Hepatocyte (in vitro differentiated cells): ENCODE data around the gene GOLGA8T. TPM values are rescaled to one million over a fixed set of nuclear protein-coding genes. Genes with fewer than 3 reads are reported as not detected.
"Not testable (repeated sequence)": the region's sequence is repeated elsewhere in the genome, so short reads cannot be mapped to it uniquely, and the experiment has no call there.

Source experiments
- DNase-seq: peaks from one replicate; pipeline ENCODE4 v3.0.0-alpha.2; 2016; ENCODE audit warnings: low spot score
- H2AFZ ChIP-seq: fragments of 200-600 bp; sonication (generic); 2 replicates; pipeline ENCODE4 v1.6.0; 2016; ENCODE audit warnings: antibody characterized with exemption, mild to moderate bottlenecking
- H3K27ac ChIP-seq: fragments of 200-600 bp; sonication (generic); 2 replicates; pipeline ENCODE4 v1.5.1; 2016; ENCODE audit warnings: mild to moderate bottlenecking
- H3K27me3 ChIP-seq: fragments of 200-600 bp; sonication (generic); 2 replicates; pipeline ENCODE4 v1.6.1; 2016
- H3K36me3 ChIP-seq: fragments of 200-600 bp; sonication (generic); replicated peaks from 2 replicates; pipeline ENCODE4 v1.5.1; 2016; ENCODE audit warnings: low read depth; ENCODE audit not compliant: insufficient read depth
- H3K4me1 ChIP-seq: fragments of 200-600 bp; sonication (generic); 2 replicates; pipeline ENCODE4 v1.5.1; 2016; ENCODE audit warnings: mild to moderate bottlenecking, moderate library complexity; ENCODE audit not compliant: insufficient read depth
- H3K4me2 ChIP-seq: fragments of 200-600 bp; sonication (generic); 2 replicates; pipeline ENCODE4 v1.6.0; 2016
- H3K4me3 ChIP-seq: fragments of 200-600 bp; sonication (generic); 2 replicates; pipeline ENCODE4 v1.5.1; 2016; ENCODE audit warnings: mild to moderate bottlenecking
- H3K79me2 ChIP-seq: fragments of 200-600 bp; sonication (generic); 2 replicates; pipeline ENCODE4 v1.6.0; 2017; ENCODE audit warnings: mild to moderate bottlenecking
- H3K9me2 ChIP-seq: fragments of 200-600 bp; sonication (generic); replicated peaks from 2 replicates; pipeline ENCODE4 v1.6.0; 2017; ENCODE audit warnings: mild to moderate bottlenecking; ENCODE audit not compliant: insufficient read depth
- H3K9me3 ChIP-seq: fragments of 200-600 bp; sonication (generic); 2 replicates; pipeline ENCODE4 v1.5.1; 2016; ENCODE audit warnings: low read depth, mild to moderate bottlenecking
- H4K20me1 ChIP-seq: fragments of 200-600 bp; sonication (generic); 2 replicates; pipeline ENCODE4 v1.6.0; 2016; ENCODE audit warnings: mild to moderate bottlenecking; ENCODE audit not compliant: insufficient read depth, poor library complexity, severe bottlenecking
- EZH2 ChIP-seq: fragments of 200-600 bp; sonication (generic); IDR thresholded peaks from 2 replicates; pipeline ENCODE4 v1.6.1; 2016; ENCODE audit warnings: antibody characterized with exemption, mild to moderate bottlenecking, borderline replicate concordance
- WGBS: methylation state at CpG from one replicate; pipeline ENCODE4 v1.1.6; 2016; ENCODE audit warnings: low lambda C conversion rate; ENCODE audit errors: missing lambda C conversion rate; 5-methylcytosine and 5-hydroxymethylcytosine counted together
- polyA plus RNA-seq: library from polyadenylated mRNA; unstranded; fragments of >200 nt; fragmentation: Nextera tagmentation; extraction: Ambion mirVana; gene quantifications from 2 replicates; pipeline ENCODE4 v1.2.1, GENCODE V29; 2016
- small RNA-seq: library from RNA; depleted of rRNA; stranded (forward); fragments of <200 nt; gene quantifications from one replicate; pipeline ENCODE3, GENCODE V24; 2014
- total RNA-seq: library from RNA; depleted of rRNA; stranded (reverse); fragments of >200 nt; gene quantifications from 2 replicates; pipeline ENCODE4 v1.2.3, GENCODE V29; 2014

GOLGA8T gene
- total and polyA plus RNA-seq, 2 experiments from 2014 or later: not detected

GRCh38 chr15:30191143-30191542 lies 56.3 kb downstream of the GOLGA8T start:
- H3K79me2 ChIP-seq, H3K4me3 ChIP-seq, H3K27ac ChIP-seq, H3K4me1 ChIP-seq, H3K4me2 ChIP-seq, H4K20me1 ChIP-seq, H2AFZ ChIP-seq, H3K9me2 ChIP-seq, H3K27me3 ChIP-seq, H3K9me3 ChIP-seq, H3K36me3 ChIP-seq, DNase-seq: not testable (repeated sequence)
- WGBS: 16% methylated on average over 17 of the region's 23 CpGs
- TF ChIP-seq EZH2: peak; percentile 44

DNA sequence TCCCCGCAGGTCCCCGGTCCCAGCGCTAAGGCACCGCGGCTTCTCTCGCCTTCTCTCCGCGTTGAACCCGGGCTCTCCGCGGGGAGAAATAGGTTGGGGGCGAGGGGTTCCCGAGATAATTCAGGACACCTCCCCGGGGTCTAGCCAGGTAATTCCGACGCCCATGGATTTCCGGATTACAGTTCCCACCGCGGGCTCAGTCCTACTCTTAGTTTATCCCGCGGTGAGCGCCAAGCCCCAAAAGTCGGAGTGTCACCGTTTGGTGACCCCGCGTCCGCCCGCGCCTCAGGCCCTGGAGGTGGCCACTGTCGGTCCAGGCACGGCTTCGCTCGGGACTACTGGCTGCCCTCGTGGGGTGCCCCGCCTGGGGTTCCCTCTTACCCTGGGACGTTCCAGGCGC lies 56.8 kb downstream of the GOLGA8T start:
- peak overlapping the region; percentile 74 for H3K4me2 ChIP-seq
- not testable (repeated sequence) for DNase-seq, H3K4me3 ChIP-seq, H3K27ac ChIP-seq, H3K27me3 ChIP-seq, H4K20me1 ChIP-seq, H3K9me2 ChIP-seq, H3K9me3 ChIP-seq, H2AFZ ChIP-seq, H3K79me2 ChIP-seq, H3K36me3 ChIP-seq, H3K4me1 ChIP-seq
- peak; percentile 80 for TF ChIP-seq EZH2
- WGBS: 1% methylated on average over 21 of the region's 37 CpGs

DNA sequence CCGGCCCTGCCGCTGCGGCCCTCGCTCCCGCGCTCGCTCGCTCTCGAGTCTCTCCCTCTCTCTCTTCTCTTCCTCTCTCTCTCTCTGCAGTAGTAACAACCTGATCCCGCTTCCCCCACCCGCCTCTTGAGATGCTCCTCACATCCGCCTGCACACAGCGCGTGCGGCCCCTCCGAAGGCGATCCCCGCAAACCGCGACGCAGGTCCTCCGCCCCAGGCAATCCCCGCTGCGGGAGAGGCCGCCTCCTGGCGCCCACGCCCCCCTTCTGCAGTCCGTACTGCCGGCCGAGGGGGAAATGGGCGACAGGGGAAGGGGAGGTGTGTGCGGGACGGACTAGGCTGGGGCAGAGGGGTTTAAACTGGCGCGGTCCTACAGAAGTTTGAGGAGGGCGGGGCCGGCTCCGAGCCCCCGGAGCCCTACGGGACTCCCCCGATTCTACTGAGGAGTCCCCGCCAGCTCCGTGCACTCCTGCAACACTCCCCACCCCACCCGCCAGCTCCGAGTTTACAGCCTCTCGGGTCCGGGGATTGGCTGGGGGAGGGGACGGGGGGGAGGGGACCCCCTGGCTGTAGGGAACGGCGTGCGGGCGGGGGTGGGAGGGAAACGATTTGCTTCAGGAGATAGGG lies 57.4 kb downstream of the GOLGA8T start:
- DNase-seq, H3K27me3 ChIP-seq, H3K4me3 ChIP-seq, H3K27ac ChIP-seq, H3K79me2 ChIP-seq, H2AFZ ChIP-seq, H4K20me1 ChIP-seq, H3K9me3 ChIP-seq, H3K4me1 ChIP-seq, H3K36me3 ChIP-seq, H3K9me2 ChIP-seq: not testable (repeated sequence)
- H3K4me2 ChIP-seq: peak overlapping the region; percentile 74
- 0% methylated on average over 3 of the region's 53 CpGs for WGBS
- peak; percentile 7 for TF ChIP-seq EZH2

DNA sequence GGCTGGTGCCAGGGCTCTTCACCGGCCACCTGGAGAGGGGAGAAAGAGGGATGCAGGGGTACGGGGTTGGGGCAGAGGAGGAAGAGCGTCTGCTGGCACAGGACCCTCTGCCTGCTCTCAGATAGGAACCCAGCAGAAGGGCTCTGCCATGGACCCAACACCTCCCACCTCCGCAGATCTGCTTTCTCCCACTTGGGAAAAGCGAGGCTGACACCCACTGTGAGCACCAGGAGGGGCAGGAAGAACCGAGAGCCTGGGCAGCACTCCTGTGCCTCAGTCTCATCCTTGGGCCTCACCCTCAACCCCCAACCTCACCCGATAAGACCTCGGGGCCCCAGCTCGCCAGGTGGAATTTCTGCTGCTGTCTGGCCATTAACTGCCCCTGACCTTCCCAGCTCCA lies 58.0 kb downstream of the GOLGA8T start:
- WGBS: 0% methylated on average over 3 of the region's 9 CpGs
- not testable (repeated sequence) for H3K27me3 ChIP-seq, H2AFZ ChIP-seq, H3K9me3 ChIP-seq, DNase-seq, H4K20me1 ChIP-seq, H3K4me3 ChIP-seq, H3K4me1 ChIP-seq, H3K36me3 ChIP-seq, H3K79me2 ChIP-seq, H3K9me2 ChIP-seq, H3K4me2 ChIP-seq, H3K27ac ChIP-seq

Small RNA genes lying within 50 kb of the gene (small RNA-seq; reads per million reads assigned to genes)
- not detected for gene AC120045.2
- not detected for gene RF00096
- not detected for gene RN7SL469P
- not detected for gene RN7SL673P

Other genes with a start within 250 kb of the GOLGA8T start
- gene GOLGA8J, start 52.1 kb upstream of the GOLGA8T start, total RNA-seq: 0.13 TPM in 1 of 2 replicates, not detected in the other
- gene GOLGA8J, start 52.1 kb upstream of the GOLGA8T start, polyA plus RNA-seq: not detected in 2 replicates